Hepatocyte (in vitro differentiated cells): Measurements from ENCODE around the gene BACH2. TPM values are rescaled to one million over a fixed set of nuclear protein-coding genes. Genes with fewer than 3 reads are reported as not detected.

ENCODE experiments used
- DNase-seq: peaks from one replicate; pipeline ENCODE4 v3.0.0-alpha.2; 2016; ENCODE audit warnings: low spot score
- H2AFZ ChIP-seq: fragments of 200-600 bp; sonication (generic); 2 replicates; pipeline ENCODE4 v1.6.0; 2016; ENCODE audit warnings: antibody characterized with exemption, mild to moderate bottlenecking
- H3K27ac ChIP-seq: fragments of 200-600 bp; sonication (generic); 2 replicates; pipeline ENCODE4 v1.5.1; 2016; ENCODE audit warnings: mild to moderate bottlenecking
- H3K27me3 ChIP-seq: fragments of 200-600 bp; sonication (generic); 2 replicates; pipeline ENCODE4 v1.6.1; 2016
- H3K36me3 ChIP-seq: fragments of 200-600 bp; sonication (generic); replicated peaks from 2 replicates; pipeline ENCODE4 v1.5.1; 2016; ENCODE audit warnings: low read depth; ENCODE audit not compliant: insufficient read depth
- H3K4me1 ChIP-seq: fragments of 200-600 bp; sonication (generic); 2 replicates; pipeline ENCODE4 v1.5.1; 2016; ENCODE audit warnings: mild to moderate bottlenecking, moderate library complexity; ENCODE audit not compliant: insufficient read depth
- H3K4me2 ChIP-seq: fragments of 200-600 bp; sonication (generic); 2 replicates; pipeline ENCODE4 v1.6.0; 2016
- H3K4me3 ChIP-seq: fragments of 200-600 bp; sonication (generic); 2 replicates; pipeline ENCODE4 v1.5.1; 2016; ENCODE audit warnings: mild to moderate bottlenecking
- H3K79me2 ChIP-seq: fragments of 200-600 bp; sonication (generic); 2 replicates; pipeline ENCODE4 v1.6.0; 2017; ENCODE audit warnings: mild to moderate bottlenecking
- H3K9me2 ChIP-seq: fragments of 200-600 bp; sonication (generic); replicated peaks from 2 replicates; pipeline ENCODE4 v1.6.0; 2017; ENCODE audit warnings: mild to moderate bottlenecking; ENCODE audit not compliant: insufficient read depth
- H3K9me3 ChIP-seq: fragments of 200-600 bp; sonication (generic); 2 replicates; pipeline ENCODE4 v1.5.1; 2016; ENCODE audit warnings: low read depth, mild to moderate bottlenecking
- H4K20me1 ChIP-seq: fragments of 200-600 bp; sonication (generic); 2 replicates; pipeline ENCODE4 v1.6.0; 2016; ENCODE audit warnings: mild to moderate bottlenecking; ENCODE audit not compliant: insufficient read depth, poor library complexity, severe bottlenecking
- CTCF ChIP-seq: fragments of 200-600 bp; sonication (generic); IDR thresholded peaks from 2 replicates; pipeline ENCODE4 v1.5.1; 2016; ENCODE audit warnings: antibody characterized with exemption, mild to moderate bottlenecking; ENCODE audit not compliant: poor library complexity
- EZH2 ChIP-seq: fragments of 200-600 bp; sonication (generic); IDR thresholded peaks from 2 replicates; pipeline ENCODE4 v1.6.1; 2016; ENCODE audit warnings: antibody characterized with exemption, mild to moderate bottlenecking, borderline replicate concordance
- EZH2phosphoT487 ChIP-seq: fragments of 200-600 bp; sonication (generic); IDR thresholded peaks from one replicate; pipeline ENCODE4 v1.6.1; 2018; ENCODE audit warnings: antibody characterized with exemption, mild to moderate bottlenecking, low read depth, moderate library complexity; ENCODE audit not compliant: unreplicated experiment, severe bottlenecking
- WGBS: methylation state at CpG from one replicate; pipeline ENCODE4 v1.1.6; 2016; ENCODE audit warnings: low lambda C conversion rate; ENCODE audit errors: missing lambda C conversion rate; 5-methylcytosine and 5-hydroxymethylcytosine counted together
- polyA plus RNA-seq: library from polyadenylated mRNA; unstranded; fragments of >200 nt; fragmentation: Nextera tagmentation; extraction: Ambion mirVana; gene quantifications from 2 replicates; pipeline ENCODE4 v1.2.1, GENCODE V29; 2016
- total RNA-seq: library from RNA; depleted of rRNA; stranded (reverse); fragments of >200 nt; gene quantifications from 2 replicates; pipeline ENCODE4 v1.2.3, GENCODE V29; 2014

Gene BACH2
- total and polyA plus RNA-seq, 2 experiments from 2014 or later = 2.3 to 2.6 TPM

GRCh38 chr6:90080876-90081481 is 215.7 kb downstream of the BACH2 start:
- H3K27ac ChIP-seq = no peak overlapping the region

GRCh38 chr6:90079560-90080490 is 216.8 kb downstream of the BACH2 start:
- no peaks in the 10 kb centered on the region for H3K4me1 ChIP-seq
- WGBS = 93% methylated on average over 11 of the region's 11 CpGs
- H3K9me2 ChIP-seq = no peaks in the 10 kb centered on the region
- TF ChIP-seq CTCF (no peak), EZH2phosphoT487 (no peak), EZH2 (no peak)
- H3K4me3 ChIP-seq = no peak overlapping the region
- H3K79me2 ChIP-seq = no peaks in the 10 kb centered on the region
- no peak for DNase-seq
- H2AFZ ChIP-seq = no peak overlapping the region
- no peaks in the 10 kb centered on the region for H3K9me3 ChIP-seq
- H4K20me1 ChIP-seq = no peaks in the 10 kb centered on the region
- no peaks in the 10 kb centered on the region for H3K27me3 ChIP-seq
- H3K4me2 ChIP-seq = no peak overlapping the region
- H3K27ac ChIP-seq = no peak overlapping the region
- no peaks in the 10 kb centered on the region for H3K36me3 ChIP-seq

More at GRCh38 chr6:90080876-90081481, 215.7 kb downstream of the BACH2 start:
- H2AFZ ChIP-seq = no peak overlapping the region
- DNase-seq = no peak
- no peak overlapping the region for H3K4me3 ChIP-seq
- no peaks in the 10 kb centered on the region for H3K36me3 ChIP-seq
- no peak overlapping the region for H3K4me2 ChIP-seq
- H4K20me1 ChIP-seq = no peaks in the 10 kb centered on the region
- H3K79me2 ChIP-seq = no peaks in the 10 kb centered on the region
- 84% methylated on average over 9 of the region's 9 CpGs for WGBS
- no peak for TF ChIP-seq EZH2
- TF ChIP-seq CTCF = no peak
- no peak for TF ChIP-seq EZH2phosphoT487
- no peaks in the 10 kb centered on the region for H3K27me3 ChIP-seq
- H3K9me3 ChIP-seq = no peaks in the 10 kb centered on the region
- H3K9me2 ChIP-seq = no peaks in the 10 kb centered on the region
- H3K4me1 ChIP-seq = no peaks in the 10 kb centered on the region

GRCh38 chr6:90078513-90079289 is 217.9 kb downstream of the BACH2 start:
- Histone ChIP-seq H3K36me3 (no peaks in the 10 kb centered on the region), H4K20me1 (no peaks in the 10 kb centered on the region), H3K4me1 (no peaks in the 10 kb centered on the region), H3K27me3 (no peaks in the 10 kb centered on the region), H3K9me3 (no peaks in the 10 kb centered on the region), H3K9me2 (no peaks in the 10 kb centered on the region), H3K27ac (no peak overlapping the region), H2AFZ (no peak overlapping the region), H3K4me3 (no peak overlapping the region), H3K79me2 (no peaks in the 10 kb centered on the region), H3K4me2 (no peak overlapping the region)
- 89% methylated on average over 10 of the region's 10 CpGs for WGBS
- TF ChIP-seq EZH2phosphoT487 = no peak
- no peak for TF ChIP-seq CTCF
- no peak for TF ChIP-seq EZH2
- no peak for DNase-seq
